HepG2 (cell line): ENCODE measurements around the gene MDFI. TPM values are rescaled to one million over a fixed set of nuclear protein-coding genes. Genes with fewer than 3 reads are reported as not detected.
A peak's percentile ranks its signal among the peaks of the same experiment; 100 is the strongest.

Experiments used
- ARHGAP35 ChIP-seq: sonication (generic); formaldehyde crosslinking; IDR thresholded peaks from 2 replicates; pipeline ENCODE4 v1.9.0; 2022; ENCODE audit warnings: mild to moderate bottlenecking, inconsistent platforms, moderate library complexity, missing genetic modification reagents, borderline replicate concordance
- ATF7-NPFF ChIP-seq: sonication (generic); formaldehyde crosslinking; IDR thresholded peaks from 2 replicates; pipeline ENCODE4 v1.8.1; 2023; ENCODE audit warnings: mild to moderate bottlenecking, low read depth, missing genetic modification reagents, moderate library complexity
- CEBPB ChIP-seq: IDR thresholded peaks from 2 replicates; pipeline ENCODE4 v1.6.1; 2011; ENCODE audit warnings: low read depth, low read length, improper control_type of control experiment, borderline replicate concordance
- DNMT1 ChIP-seq: sonication (generic); formaldehyde crosslinking; IDR thresholded peaks from 2 replicates; pipeline ENCODE4 v1.5.1; 2020; ENCODE audit warnings: mild to moderate bottlenecking, missing genetic modification reagents
- EZH2 ChIP-seq: conservative IDR thresholded peaks from 2 replicates; pipeline ENCODE4 v1.6.1; 2012; ENCODE audit warnings: mild to moderate bottlenecking, low read depth, low read length, moderate library complexity
- HIVEP1 ChIP-seq: sonication (generic); formaldehyde crosslinking; IDR thresholded peaks from 2 replicates; pipeline ENCODE4 v1.4.0; 2020; ENCODE audit warnings: mild to moderate bottlenecking, missing genetic modification reagents
- HOXA5 ChIP-seq: sonication (generic); formaldehyde crosslinking; IDR thresholded peaks from 2 replicates; pipeline ENCODE4 v1.4.0; 2020; ENCODE audit warnings: missing genetic modification reagents
- KDM2A ChIP-seq: sonication (generic); formaldehyde crosslinking; IDR thresholded peaks from 2 replicates; pipeline ENCODE4 v1.4.0; 2020; ENCODE audit warnings: low read depth, missing genetic modification reagents, borderline replicate concordance
- NFYC ChIP-seq: IDR thresholded peaks from 2 replicates; pipeline ENCODE4 v1.6.1; 2016; ENCODE audit warnings: missing genetic modification reagents, missing compliant biosample characterization
- POLR2AphosphoS2 ChIP-seq: IDR thresholded peaks from 2 replicates; pipeline ENCODE4 v1.6.1; 2011; ENCODE audit warnings: low read depth, low read length, improper control_type of control experiment
- SMYD3 ChIP-seq: sonication (generic); formaldehyde crosslinking; IDR thresholded peaks from 2 replicates; pipeline ENCODE4 v1.8.1; 2023; ENCODE audit warnings: mild to moderate bottlenecking, missing genetic modification reagents
- SNRNP70 ChIP-seq: fragments of 200-400 bp; formaldehyde crosslinking; IDR thresholded peaks from 2 replicates; pipeline ENCODE4 v1.6.1; 2017; ENCODE audit warnings: mild to moderate bottlenecking, low read depth, low read length, moderate library complexity
- ZFP1 ChIP-seq: IDR thresholded peaks from 2 replicates; pipeline ENCODE4 v1.6.1; 2016
- ZNF30 ChIP-seq: sonication (generic); formaldehyde crosslinking; IDR thresholded peaks from 2 replicates; pipeline ENCODE4 v1.5.0; 2020; ENCODE audit warnings: mild to moderate bottlenecking, missing genetic modification reagents
- ZNF331 ChIP-seq: sonication (generic); formaldehyde crosslinking; IDR thresholded peaks from 2 replicates; pipeline ENCODE4 v1.4.0; 2020; ENCODE audit warnings: missing genetic modification reagents
- ZNF33A ChIP-seq: sonication (generic); formaldehyde crosslinking; IDR thresholded peaks from 2 replicates; pipeline ENCODE4 v1.5.1; 2020; ENCODE audit warnings: missing genetic modification reagents, mild to moderate bottlenecking, moderate library complexity, borderline replicate concordance
- ZNF572 ChIP-seq: sonication (generic); formaldehyde crosslinking; IDR thresholded peaks from 2 replicates; pipeline ENCODE4 v1.5.1; 2020; ENCODE audit warnings: mild to moderate bottlenecking, missing genetic modification reagents
- ZNF891 ChIP-seq: sonication (generic); formaldehyde crosslinking; IDR thresholded peaks from 2 replicates; pipeline ENCODE4 v1.5.0; 2020; ENCODE audit warnings: mild to moderate bottlenecking, missing genetic modification reagents
- polyA plus RNA-seq, 8 experiments: library from polyadenylated mRNA; depleted of rRNA in 3 of 8; stranded (reverse) in 7 of 8; unstranded in 1 of 8; fragments of >200 nt; fragmentation: Illumina TruSeq in 4 of 8; extraction: Trizol in 4 of 8; gene quantifications; 2 replicates each; pipeline versions ENCODE4 v1.2.1 to v1.2.3, GENCODE V29; 2011 to 2016; ENCODE audit warnings: low read depth in 4 of 8, missing spikeins in 1 of 8, mixed read lengths in 1 of 8; ENCODE audit not compliant: insufficient read depth in 1 of 8
- total RNA-seq, 5 experiments: library from RNA; depleted of rRNA; stranded (reverse); fragments of >200 nt; fragmentation: Illumina TruSeq; extraction: Trizol; gene quantifications; 2 replicates each; pipeline ENCODE4 v1.2.3, GENCODE V29; 2016; ENCODE audit warnings: low read depth in 1 of 5
- TF ChIP-seq, protein P1 (sequence below): sonication (generic); formaldehyde crosslinking; IDR thresholded peaks from 2 replicates; pipeline ENCODE4 v1.4.0; 2020; ENCODE audit warnings: mild to moderate bottlenecking, missing genetic modification reagents
- TF ChIP-seq, protein P2 (sequence below): sonication (generic); formaldehyde crosslinking; conservative IDR thresholded peaks from 2 replicates; pipeline ENCODE4 v1.5.0; 2020; ENCODE audit warnings: missing genetic modification reagents
- TF ChIP-seq, protein P3 (sequence below): sonication (generic); formaldehyde crosslinking; IDR thresholded peaks from 2 replicates; pipeline ENCODE4 v1.5.0; 2020; ENCODE audit warnings: mild to moderate bottlenecking, missing genetic modification reagents
- TF ChIP-seq, protein P4 (sequence below): sonication (generic); formaldehyde crosslinking; IDR thresholded peaks from 2 replicates; pipeline ENCODE4 v1.5.0; 2020; ENCODE audit warnings: missing genetic modification reagents
- TF ChIP-seq, protein P5 (sequence below): IDR thresholded peaks from 2 replicates; pipeline ENCODE4 v1.6.1; 2016; ENCODE audit warnings: missing genetic modification reagents, missing compliant biosample characterization
- TF ChIP-seq, protein P6 (sequence below): sonication (generic); formaldehyde crosslinking; IDR thresholded peaks from 2 replicates; pipeline ENCODE4 v1.8.0; 2023; ENCODE audit warnings: mild to moderate bottlenecking, missing genetic modification reagents
- TF ChIP-seq, protein P7 (sequence below): sonication (generic); formaldehyde crosslinking; IDR thresholded peaks from 2 replicates; pipeline ENCODE4 v1.5.1; 2020; ENCODE audit warnings: missing genetic modification reagents, mild to moderate bottlenecking, borderline replicate concordance

MDFI gene
- total and polyA plus RNA-seq, 2 of the 13 experiments (the other 11 are each of a cell fraction or from before 2014, with no cell fraction given) = 0.28 TPM; not detected in 1

DNA sequence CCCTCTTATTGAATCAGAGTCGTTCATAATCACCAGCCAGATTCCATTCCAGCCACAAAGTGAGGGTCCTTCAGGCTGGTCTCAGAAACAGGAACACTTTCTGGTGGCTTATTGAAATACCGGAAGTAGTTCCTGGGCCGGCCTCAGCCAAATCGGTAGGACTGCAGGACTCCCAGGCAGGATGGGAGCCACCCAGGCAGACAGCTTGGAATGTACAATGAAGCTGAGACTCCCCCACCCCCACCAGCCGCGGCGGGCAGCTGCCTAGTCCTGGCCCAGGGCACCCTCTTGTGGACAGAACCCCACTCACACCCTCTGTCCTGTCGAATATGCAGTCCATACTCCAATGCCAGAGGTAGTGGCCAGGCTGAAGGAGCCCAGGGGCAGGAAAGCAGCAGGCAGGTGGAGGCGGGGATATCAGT, 43.8 kb downstream of the MDFI start (continued):
- TF ChIP-seq, protein P1, sequence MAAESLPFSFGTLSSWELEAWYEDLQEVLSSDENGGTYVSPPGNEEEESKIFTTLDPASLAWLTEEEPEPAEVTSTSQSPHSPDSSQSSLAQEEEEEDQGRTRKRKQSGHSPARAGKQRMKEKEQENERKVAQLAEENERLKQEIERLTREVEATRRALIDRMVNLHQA (CRISPR knock-in tag) = no peak
- TF ChIP-seq, protein P2, sequence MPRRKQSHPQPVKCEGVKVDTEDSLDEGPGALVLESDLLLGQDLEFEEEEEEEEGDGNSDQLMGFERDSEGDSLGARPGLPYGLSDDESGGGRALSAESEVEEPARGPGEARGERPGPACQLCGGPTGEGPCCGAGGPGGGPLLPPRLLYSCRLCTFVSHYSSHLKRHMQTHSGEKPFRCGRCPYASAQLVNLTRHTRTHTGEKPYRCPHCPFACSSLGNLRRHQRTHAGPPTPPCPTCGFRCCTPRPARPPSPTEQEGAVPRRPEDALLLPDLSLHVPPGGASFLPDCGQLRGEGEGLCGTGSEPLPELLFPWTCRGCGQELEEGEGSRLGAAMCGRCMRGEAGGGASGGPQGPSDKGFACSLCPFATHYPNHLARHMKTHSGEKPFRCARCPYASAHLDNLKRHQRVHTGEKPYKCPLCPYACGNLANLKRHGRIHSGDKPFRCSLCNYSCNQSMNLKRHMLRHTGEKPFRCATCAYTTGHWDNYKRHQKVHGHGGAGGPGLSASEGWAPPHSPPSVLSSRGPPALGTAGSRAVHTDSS (CRISPR knock-in tag) = no peak
- TF ChIP-seq ZNF30 (no peak), ARHGAP35 (CRISPR knock-in tag) (no peak), KDM2A (peak; percentile 86), ZNF572 (no peak), ZFP1 (CRISPR knock-in tag) (no peak), SMYD3 (CRISPR knock-in tag) (no peak), DNMT1 (no peak), HOXA5 (no peak), POLR2AphosphoS2 (no peak), HIVEP1 (CRISPR knock-in tag) (no peak), SNRNP70 (no peak), ZNF33A (CRISPR knock-in tag) (no peak), ZNF331 (no peak), ATF7-NPFF (CRISPR knock-in tag) (no peak), NFYC (CRISPR knock-in tag) (no peak), ZNF891 (CRISPR knock-in tag) (no peak), EZH2 (no peak), CEBPB (no peak)
- TF ChIP-seq, protein P3, sequence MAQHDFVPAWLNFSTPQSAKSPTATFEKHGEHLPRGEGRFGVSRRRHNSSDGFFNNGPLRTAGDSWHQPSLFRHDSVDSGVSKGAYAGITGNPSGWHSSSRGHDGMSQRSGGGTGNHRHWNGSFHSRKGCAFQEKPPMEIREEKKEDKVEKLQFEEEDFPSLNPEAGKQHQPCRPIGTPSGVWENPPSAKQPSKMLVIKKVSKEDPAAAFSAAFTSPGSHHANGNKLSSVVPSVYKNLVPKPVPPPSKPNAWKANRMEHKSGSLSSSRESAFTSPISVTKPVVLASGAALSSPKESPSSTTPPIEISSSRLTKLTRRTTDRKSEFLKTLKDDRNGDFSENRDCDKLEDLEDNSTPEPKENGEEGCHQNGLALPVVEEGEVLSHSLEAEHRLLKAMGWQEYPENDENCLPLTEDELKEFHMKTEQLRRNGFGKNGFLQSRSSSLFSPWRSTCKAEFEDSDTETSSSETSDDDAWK (CRISPR knock-in tag) = no peak
- TF ChIP-seq, protein P4, sequence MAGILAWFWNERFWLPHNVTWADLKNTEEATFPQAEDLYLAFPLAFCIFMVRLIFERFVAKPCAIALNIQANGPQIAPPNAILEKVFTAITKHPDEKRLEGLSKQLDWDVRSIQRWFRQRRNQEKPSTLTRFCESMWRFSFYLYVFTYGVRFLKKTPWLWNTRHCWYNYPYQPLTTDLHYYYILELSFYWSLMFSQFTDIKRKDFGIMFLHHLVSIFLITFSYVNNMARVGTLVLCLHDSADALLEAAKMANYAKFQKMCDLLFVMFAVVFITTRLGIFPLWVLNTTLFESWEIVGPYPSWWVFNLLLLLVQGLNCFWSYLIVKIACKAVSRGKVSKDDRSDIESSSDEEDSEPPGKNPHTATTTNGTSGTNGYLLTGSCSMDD (CRISPR knock-in tag) = no peak
- TF ChIP-seq, protein P5, sequence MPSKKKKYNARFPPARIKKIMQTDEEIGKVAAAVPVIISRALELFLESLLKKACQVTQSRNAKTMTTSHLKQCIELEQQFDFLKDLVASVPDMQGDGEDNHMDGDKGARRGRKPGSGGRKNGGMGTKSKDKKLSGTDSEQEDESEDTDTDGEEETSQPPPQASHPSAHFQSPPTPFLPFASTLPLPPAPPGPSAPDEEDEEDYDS (CRISPR knock-in tag) = peak; percentile 40; the same call in 1 of the 2 replicates
- TF ChIP-seq, protein P6, sequence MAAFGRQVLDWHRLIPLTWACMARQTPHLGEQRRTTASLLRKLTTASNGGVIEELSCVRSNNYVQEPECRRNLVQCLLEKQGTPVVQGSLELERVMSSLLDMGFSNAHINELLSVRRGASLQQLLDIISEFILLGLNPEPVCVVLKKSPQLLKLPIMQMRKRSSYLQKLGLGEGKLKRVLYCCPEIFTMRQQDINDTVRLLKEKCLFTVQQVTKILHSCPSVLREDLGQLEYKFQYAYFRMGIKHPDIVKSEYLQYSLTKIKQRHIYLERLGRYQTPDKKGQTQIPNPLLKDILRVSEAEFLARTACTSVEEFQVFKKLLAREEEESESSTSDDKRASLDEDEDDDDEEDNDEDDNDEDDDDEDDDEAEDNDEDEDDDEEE = no peak
- TF ChIP-seq, protein P7, sequence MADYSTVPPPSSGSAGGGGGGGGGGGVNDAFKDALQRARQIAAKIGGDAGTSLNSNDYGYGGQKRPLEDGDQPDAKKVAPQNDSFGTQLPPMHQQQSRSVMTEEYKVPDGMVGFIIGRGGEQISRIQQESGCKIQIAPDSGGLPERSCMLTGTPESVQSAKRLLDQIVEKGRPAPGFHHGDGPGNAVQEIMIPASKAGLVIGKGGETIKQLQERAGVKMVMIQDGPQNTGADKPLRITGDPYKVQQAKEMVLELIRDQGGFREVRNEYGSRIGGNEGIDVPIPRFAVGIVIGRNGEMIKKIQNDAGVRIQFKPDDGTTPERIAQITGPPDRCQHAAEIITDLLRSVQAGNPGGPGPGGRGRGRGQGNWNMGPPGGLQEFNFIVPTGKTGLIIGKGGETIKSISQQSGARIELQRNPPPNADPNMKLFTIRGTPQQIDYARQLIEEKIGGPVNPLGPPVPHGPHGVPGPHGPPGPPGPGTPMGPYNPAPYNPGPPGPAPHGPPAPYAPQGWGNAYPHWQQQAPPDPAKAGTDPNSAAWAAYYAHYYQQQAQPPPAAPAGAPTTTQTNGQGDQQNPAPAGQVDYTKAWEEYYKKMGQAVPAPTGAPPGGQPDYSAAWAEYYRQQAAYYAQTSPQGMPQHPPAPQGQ = no peak
